CD4-positive, CD25-positive, alpha-beta regulatory T cell (primary cell): ENCODE measurements around the gene TEX11. TPM values are rescaled to one million over a fixed set of nuclear protein-coding genes. Genes with fewer than 3 reads are reported as not detected.
"Not testable (repeated sequence)": the region's sequence is repeated elsewhere in the genome, so short reads cannot be mapped to it uniquely, and the experiment has no call there.

ENCODE experiments used
- ATAC-seq, 2 donors: fragments of 150-1000 bp; cut with Tn5 transposase; one replicate each; pipeline ENCODE4 v1.10.0; 2021; ENCODE audit warnings: low read depth in 2 of 2, moderate number of reproducible peaks in 2 of 2, moderate library complexity in 1 of 2
- DNase-seq, 3 donors: peaks; one replicate each; pipeline versions ENCODE4 v3.0.0 to v3.0.0-alpha.2; 2012 to 2022; ENCODE audit warnings: mixed read lengths in 1 of 3
- H3K27ac ChIP-seq: one replicate; pipeline ENCODE4 v1.7.0; 2013; ENCODE audit warnings: mild to moderate bottlenecking, low read length; ENCODE audit not compliant: insufficient read depth, poor library complexity, severe bottlenecking
- H3K27me3 ChIP-seq: one replicate; pipeline ENCODE4 v1.7.0; 2013; ENCODE audit warnings: low read length; ENCODE audit not compliant: control insufficient read depth, insufficient read depth
- H3K36me3 ChIP-seq: one replicate; pipeline ENCODE4 v1.7.0; 2013; ENCODE audit warnings: mild to moderate bottlenecking, low read length, moderate library complexity; ENCODE audit not compliant: control insufficient read depth, insufficient read depth
- H3K4me1 ChIP-seq: 2 replicates; pipeline ENCODE4 v1.7.0; 2013; ENCODE audit warnings: mild to moderate bottlenecking, low read length; ENCODE audit not compliant: insufficient read depth, control insufficient read depth, poor library complexity, severe bottlenecking
- H3K4me3 ChIP-seq: one replicate; pipeline ENCODE4 v1.7.0; 2013; ENCODE audit warnings: low read depth, mild to moderate bottlenecking, low read length, moderate library complexity
- H3K9me3 ChIP-seq, 2 experiments: 1 replicate in 1 of 2; 2 replicates in 1 of 2; pipeline ENCODE4 v1.7.0; 2013; ENCODE audit warnings: low read length in 2 of 2, mild to moderate bottlenecking in 1 of 2, moderate library complexity in 1 of 2; ENCODE audit not compliant: control insufficient read depth in 2 of 2
- H3K27ac Mint-ChIP-seq, 3 donors: one replicate each; pipeline ENCODE4 v1.8.0; 2020 to 2022; ENCODE audit warnings: mild to moderate bottlenecking in 3 of 3, mixed read lengths in 3 of 3, moderate library complexity in 2 of 3
- H3K27me3 Mint-ChIP-seq: one replicate; pipeline ENCODE4 v1.8.0; 2022; ENCODE audit warnings: mild to moderate bottlenecking, mixed read lengths
- H3K36me3 Mint-ChIP-seq: one replicate; pipeline ENCODE4 v1.8.0; 2020; ENCODE audit warnings: mixed read lengths
- H3K4me1 Mint-ChIP-seq, 4 donors: one replicate each; pipeline ENCODE4 v1.8.0; 2020 to 2022; ENCODE audit warnings: mixed read lengths in 4 of 4, mild to moderate bottlenecking in 1 of 4
- H3K4me3 Mint-ChIP-seq, 4 donors: one replicate each; pipeline ENCODE4 v1.8.0; 2020 to 2022; ENCODE audit warnings: mild to moderate bottlenecking in 4 of 4, mixed read lengths in 4 of 4, moderate library complexity in 3 of 4
- H3K9me3 Mint-ChIP-seq, 7 donors: one replicate each; pipeline ENCODE4 v1.8.0; 2020 to 2022; ENCODE audit warnings: mixed read lengths in 7 of 7, mild to moderate bottlenecking in 3 of 7, moderate library complexity in 2 of 7
- polyA plus RNA-seq, 4 donors: library from polyadenylated mRNA; unstranded; fragments of 300-500 nt; fragmentation: Illumina TruSeq; gene quantifications; one replicate each; pipeline ENCODE4 v1.2.3, GENCODE V29; 2021
- total RNA-seq: library from RNA; stranded (reverse); gene quantifications from one replicate; pipeline ENCODE4 v1.2.3, GENCODE V29; 2022

TEX11 gene
- total and polyA plus RNA-seq, 5 donors from 2014 or later, result not detected

- not testable (repeated sequence) for DNase-seq, H3K4me3 Mint-ChIP-seq, H3K9me3 ChIP-seq, H3K9me3 Mint-ChIP-seq, H3K27ac Mint-ChIP-seq, H3K36me3 Mint-ChIP-seq, H3K4me1 ChIP-seq, H3K27ac ChIP-seq, H3K27me3 Mint-ChIP-seq, H3K4me3 ChIP-seq, H3K36me3 ChIP-seq, ATAC-seq, H3K4me1 Mint-ChIP-seq, H3K27me3 ChIP-seq
Observed at GRCh38 chrX:70587158-70587557, 321.4 kb downstream of the TEX11 start.

GRCh38 chrX:70577442-70577841, 331.1 kb downstream of the TEX11 start:
- Mint-ChIP-seq H3K4me1 (no peaks in the 10 kb centered on the region), H3K27me3 (peaks cover 4% of the 10 kb centered on the region), H3K9me3 (peaks cover 0 to 17% (median 12%) of the 10 kb centered on the region in 7 donors), H3K4me3 (no peak overlapping the region), H3K27ac (no peak overlapping the region), H3K36me3 (no peaks in the 10 kb centered on the region)
- DNase-seq (no peak), ATAC-seq (no peak)
- Histone ChIP-seq H3K4me3 (no peak overlapping the region), H3K27me3 (no peaks in the 10 kb centered on the region), H3K27ac (no peak overlapping the region), H3K36me3 (no peaks in the 10 kb centered on the region), H3K4me1 (no peaks in the 10 kb centered on the region), H3K9me3 (peaks cover 0 to 5% of the 10 kb centered on the region in 2 experiments)

GRCh38 chrX:70569922-70570576, 338.5 kb downstream of the TEX11 start:
- not testable (repeated sequence) for H3K4me3 Mint-ChIP-seq, DNase-seq, H3K27ac ChIP-seq, H3K27ac Mint-ChIP-seq, ATAC-seq, H3K27me3 ChIP-seq, H3K36me3 Mint-ChIP-seq, H3K4me1 ChIP-seq, H3K9me3 Mint-ChIP-seq, H3K4me1 Mint-ChIP-seq, H3K4me3 ChIP-seq, H3K27me3 Mint-ChIP-seq, H3K36me3 ChIP-seq, H3K9me3 ChIP-seq

GRCh38 chrX:70554948-70555347, 353.6 kb downstream of the TEX11 start:
- H3K9me3 ChIP-seq, result peaks cover 0 to 5% of the 10 kb centered on the region in 2 experiments
- H3K9me3 Mint-ChIP-seq, result peaks cover 0 to 6% (median 0%) of the 10 kb centered on the region in 7 donors
- no peaks in the 10 kb centered on the region for H3K4me1 Mint-ChIP-seq
- no peak overlapping the region for H3K27ac Mint-ChIP-seq
- DNase-seq (no peak), ATAC-seq (no peak)
- no peaks in the 10 kb centered on the region for H3K27me3 ChIP-seq
- H3K27ac ChIP-seq, result no peak overlapping the region
- H3K36me3 Mint-ChIP-seq, result no peaks in the 10 kb centered on the region
- peaks cover 11% of the 10 kb centered on the region for H3K27me3 Mint-ChIP-seq
- no peak overlapping the region for H3K4me3 ChIP-seq
- no peak overlapping the region for H3K4me3 Mint-ChIP-seq
- no peaks in the 10 kb centered on the region for H3K4me1 ChIP-seq
- H3K36me3 ChIP-seq, result no peaks in the 10 kb centered on the region

- DNase-seq, result no peak
Observed at GRCh38 chrX:70554523-70554922, 354.0 kb downstream of the TEX11 start.

GRCh38 chrX:70554081-70554480, 354.4 kb downstream of the TEX11 start:
- DNase-seq (peak in 1 of 3 donors; percentile 8), ATAC-seq (no peak)
- H3K27me3 Mint-ChIP-seq, result peaks cover 11% of the 10 kb centered on the region
- no peaks in the 10 kb centered on the region for H3K4me1 Mint-ChIP-seq
- H3K9me3 ChIP-seq, result no peaks in the 10 kb centered on the region
- no peak overlapping the region for H3K4me3 ChIP-seq
- no peak overlapping the region for H3K4me3 Mint-ChIP-seq
- H3K27ac Mint-ChIP-seq, result no peak overlapping the region
- no peak overlapping the region for H3K27ac ChIP-seq
- H3K4me1 ChIP-seq, result no peaks in the 10 kb centered on the region
- H3K27me3 ChIP-seq, result no peaks in the 10 kb centered on the region
- no peaks in the 10 kb centered on the region for H3K36me3 Mint-ChIP-seq
- no peaks in the 10 kb centered on the region for H3K36me3 ChIP-seq
- H3K9me3 Mint-ChIP-seq, result peaks cover 0 to 6% (median 0%) of the 10 kb centered on the region in 7 donors

More at GRCh38 chrX:70554523-70554922, 354.0 kb downstream of the TEX11 start:
- Histone ChIP-seq H3K9me3 (peaks cover 0 to 1% of the 10 kb centered on the region in 2 experiments), H3K36me3 (no peaks in the 10 kb centered on the region), H3K4me1 (no peaks in the 10 kb centered on the region), H3K4me3 (no peak overlapping the region), H3K27me3 (no peaks in the 10 kb centered on the region), H3K27ac (no peak overlapping the region)
- no peaks in the 10 kb centered on the region for H3K4me1 Mint-ChIP-seq
- H3K27me3 Mint-ChIP-seq, result peaks cover 11% of the 10 kb centered on the region
- no peak for ATAC-seq
- no peaks in the 10 kb centered on the region for H3K36me3 Mint-ChIP-seq
- no peak overlapping the region for H3K27ac Mint-ChIP-seq
- peaks cover 0 to 6% (median 0%) of the 10 kb centered on the region in 7 donors for H3K9me3 Mint-ChIP-seq
- H3K4me3 Mint-ChIP-seq, result no peak overlapping the region

GRCh38 chrX:70553516-70553915, 355.0 kb downstream of the TEX11 start:
- peaks cover 0 to 3% (median 0%) of the 10 kb centered on the region in 7 donors for H3K9me3 Mint-ChIP-seq
- no peaks in the 10 kb centered on the region for H3K27me3 ChIP-seq
- no peak overlapping the region for H3K4me3 ChIP-seq
- no peak for ATAC-seq
- no peak overlapping the region for H3K27ac Mint-ChIP-seq
- no peak overlapping the region for H3K4me3 Mint-ChIP-seq
- no peak overlapping the region for H3K27ac ChIP-seq
- no peaks in the 10 kb centered on the region for H3K36me3 Mint-ChIP-seq
- H3K27me3 Mint-ChIP-seq, result peaks cover 11% of the 10 kb centered on the region
- no peaks in the 10 kb centered on the region for H3K36me3 ChIP-seq
- no peaks in the 10 kb centered on the region for H3K4me1 Mint-ChIP-seq
- H3K9me3 ChIP-seq, result no peaks in the 10 kb centered on the region
- H3K4me1 ChIP-seq, result no peaks in the 10 kb centered on the region
- peak in 1 of 3 donors; percentile 16 for DNase-seq

- Histone ChIP-seq H3K27ac (no peak overlapping the region), H3K4me3 (no peak overlapping the region), H3K4me1 (no peaks in the 10 kb centered on the region), H3K27me3 (no peaks in the 10 kb centered on the region), H3K9me3 (no peaks in the 10 kb centered on the region), H3K36me3 (no peaks in the 10 kb centered on the region)
- Mint-ChIP-seq H3K27ac (no peak overlapping the region), H3K27me3 (peaks cover 11% of the 10 kb centered on the region), H3K4me1 (no peaks in the 10 kb centered on the region), H3K36me3 (no peaks in the 10 kb centered on the region), H3K9me3 (no peaks in the 10 kb centered on the region), H3K4me3 (no peak overlapping the region)
- DNase-seq (no peak), ATAC-seq (no peak)
Observed at GRCh38 chrX:70552130-70552704, 356.3 kb downstream of the TEX11 start.
